Stomach (tissue), 4 donors: Measurements from ENCODE around the gene KCNK5.

Experiments
- EP300 ChIP-seq: sonication (generic); formaldehyde crosslinking; IDR thresholded peaks from one replicate; pipeline ENCODE4 v1.6.1; 2017; ENCODE audit warnings: antibody characterized with exemption
- POLR2A ChIP-seq, 4 donors: fragments of 450-650 bp; IDR thresholded peaks; one replicate each; pipeline ENCODE4 v1.6.1; 2016; ENCODE audit warnings: antibody characterized with exemption in 4 of 4, control low read depth in 2 of 4, mild to moderate bottlenecking in 1 of 4, moderate library complexity in 1 of 4
- POLR2AphosphoS5 ChIP-seq, 3 donors: sonication (generic); formaldehyde crosslinking; IDR thresholded peaks; one replicate each; pipeline ENCODE4 v1.6.1; 2016; ENCODE audit warnings: antibody characterized with exemption in 3 of 3
- TF ChIP-seq, protein P1 (sequence below), 7 experiments: fragments of 450-650 bp in 4 of 7; fragments of 200-600 bp in 3 of 7; sonication (generic) in 3 of 7; IDR thresholded peaks; one replicate each; pipeline ENCODE4 v1.5.1; 2016 to 2019; ENCODE audit warnings: antibody characterized with exemption in 7 of 7, control low read depth in 2 of 7, mild to moderate bottlenecking in 1 of 7

DNA sequence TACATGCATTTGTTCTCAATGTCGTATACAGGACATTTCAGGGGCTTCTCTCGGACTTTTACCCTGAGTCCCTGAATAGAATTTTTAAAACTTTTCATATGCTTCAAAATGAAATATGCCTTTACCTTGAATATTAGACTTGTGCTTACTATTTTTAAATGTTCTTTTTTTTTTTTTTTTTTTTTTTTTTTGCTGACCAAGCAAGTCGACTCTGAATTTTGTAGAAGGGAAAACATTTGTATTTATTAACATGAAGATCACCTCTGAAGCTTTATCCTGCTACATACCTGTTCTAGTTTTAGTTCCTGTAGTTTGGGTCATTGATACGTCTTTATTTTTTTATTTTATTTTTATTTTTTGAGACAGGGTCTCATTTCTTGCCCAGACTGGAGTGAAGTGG lies 74.6 kb downstream of the KCNK5 start:
- TF ChIP-seq, protein P1, sequence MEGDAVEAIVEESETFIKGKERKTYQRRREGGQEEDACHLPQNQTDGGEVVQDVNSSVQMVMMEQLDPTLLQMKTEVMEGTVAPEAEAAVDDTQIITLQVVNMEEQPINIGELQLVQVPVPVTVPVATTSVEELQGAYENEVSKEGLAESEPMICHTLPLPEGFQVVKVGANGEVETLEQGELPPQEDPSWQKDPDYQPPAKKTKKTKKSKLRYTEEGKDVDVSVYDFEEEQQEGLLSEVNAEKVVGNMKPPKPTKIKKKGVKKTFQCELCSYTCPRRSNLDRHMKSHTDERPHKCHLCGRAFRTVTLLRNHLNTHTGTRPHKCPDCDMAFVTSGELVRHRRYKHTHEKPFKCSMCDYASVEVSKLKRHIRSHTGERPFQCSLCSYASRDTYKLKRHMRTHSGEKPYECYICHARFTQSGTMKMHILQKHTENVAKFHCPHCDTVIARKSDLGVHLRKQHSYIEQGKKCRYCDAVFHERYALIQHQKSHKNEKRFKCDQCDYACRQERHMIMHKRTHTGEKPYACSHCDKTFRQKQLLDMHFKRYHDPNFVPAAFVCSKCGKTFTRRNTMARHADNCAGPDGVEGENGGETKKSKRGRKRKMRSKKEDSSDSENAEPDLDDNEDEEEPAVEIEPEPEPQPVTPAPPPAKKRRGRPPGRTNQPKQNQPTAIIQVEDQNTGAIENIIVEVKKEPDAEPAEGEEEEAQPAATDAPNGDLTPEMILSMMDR (IDR thresholded peaks at IDR 0.05), result no peak
- TF ChIP-seq POLR2A (IDR thresholded peaks at IDR 0.05) (no peak), EP300 (no peak), POLR2AphosphoS5 (IDR thresholded peaks at IDR 0.05) (no peak)
